Erythroblast (primary cell): ENCODE measurements around the gene TLK1.

Experiments
- GATA1 ChIP-seq: IDR thresholded peaks from 2 replicates; pipeline ENCODE4 v1.6.1; 2011; ENCODE audit warnings: low read depth, mild to moderate bottlenecking, control low read depth, low read length, moderate library complexity
- POLR2A ChIP-seq: IDR thresholded peaks from 2 replicates; pipeline ENCODE4 v1.6.1; 2011; ENCODE audit warnings: mild to moderate bottlenecking, low read length

DNA sequence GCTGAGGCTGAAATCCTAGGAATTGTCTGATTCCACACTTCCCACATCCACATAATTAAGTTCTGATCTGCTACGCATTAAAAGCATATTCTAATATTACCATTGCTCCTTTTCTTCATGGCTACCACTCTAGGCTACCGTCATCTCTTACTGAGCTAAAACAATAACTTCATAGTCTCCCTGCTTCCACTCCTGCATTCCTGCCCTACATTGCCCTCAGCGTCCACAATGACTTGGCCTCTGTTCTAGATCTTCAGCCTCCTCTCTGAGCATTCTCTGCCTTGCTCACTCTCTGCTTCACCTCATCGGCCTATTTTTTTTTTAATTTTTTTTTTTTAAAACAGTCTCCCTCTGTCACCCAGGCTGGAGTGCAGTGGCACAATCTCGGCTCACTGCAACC is 15.8 kb upstream of the TLK1 start:
- TF ChIP-seq POLR2A (no peak), GATA1 (no peak)
